ENCODE results near the gene KRTAP6-1. TPM values are rescaled to one million over a fixed set of nuclear protein-coding genes. Genes with fewer than 3 reads are reported as not detected.

Gene KRTAP6-1
- total and polyA plus RNA-seq, 10 of the 15 experiments (the other 5 are each of a cell fraction or from before 2014, with no cell fraction given): 0.16 TPM; not detected in 9

GRCh38 chr21:30563630-30564029, 50.1 kb downstream of the KRTAP6-1 start (continued):
- TF ChIP-seq, protein P1, sequence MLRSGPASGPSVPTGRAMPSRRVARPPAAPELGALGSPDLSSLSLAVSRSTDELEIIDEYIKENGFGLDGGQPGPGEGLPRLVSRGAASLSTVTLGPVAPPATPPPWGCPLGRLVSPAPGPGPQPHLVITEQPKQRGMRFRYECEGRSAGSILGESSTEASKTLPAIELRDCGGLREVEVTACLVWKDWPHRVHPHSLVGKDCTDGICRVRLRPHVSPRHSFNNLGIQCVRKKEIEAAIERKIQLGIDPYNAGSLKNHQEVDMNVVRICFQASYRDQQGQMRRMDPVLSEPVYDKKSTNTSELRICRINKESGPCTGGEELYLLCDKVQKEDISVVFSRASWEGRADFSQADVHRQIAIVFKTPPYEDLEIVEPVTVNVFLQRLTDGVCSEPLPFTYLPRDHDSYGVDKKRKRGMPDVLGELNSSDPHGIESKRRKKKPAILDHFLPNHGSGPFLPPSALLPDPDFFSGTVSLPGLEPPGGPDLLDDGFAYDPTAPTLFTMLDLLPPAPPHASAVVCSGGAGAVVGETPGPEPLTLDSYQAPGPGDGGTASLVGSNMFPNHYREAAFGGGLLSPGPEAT (IDR thresholded peaks at IDR 0.05; ENCODE audit: low read depth): no peak
- TF ChIP-seq IRF4 (IDR thresholded peaks at IDR 0.05; ENCODE audit: low read depth, low read length): no peak

Small RNA genes lying within 50 kb of the gene (small RNA-seq; reads per million reads assigned to genes)
- gene KRTAP20-1 (not detected), gene KRTAP20-3 (not detected), gene KRTAP20-4 (not detected), gene KRTAP22-1 (not detected), gene KRTAP22-2 (not detected)

Other genes starting within 250 kb of the KRTAP6-1 start
Only the 7 nearest of the 25 such genes appear.
- not detected in 2 replicates for gene KRTAP22-2, start 23.5 kb downstream of the KRTAP6-1 start, total RNA-seq (2014; rRNA removed)
- not detected in 2 replicates for gene KRTAP22-2, start 23.5 kb downstream of the KRTAP6-1 start, total RNA-seq (2014; rRNA removed; fragmentation: Illumina TruSeq; extraction: Trizol)
- not detected in 2 replicates for gene KRTAP22-2, start 23.5 kb downstream of the KRTAP6-1 start, total RNA-seq (2021)
- gene KRTAP22-2, start 23.5 kb downstream of the KRTAP6-1 start, polyA plus RNA-seq (2011; rRNA removed): not detected in 2 replicates
- gene KRTAP22-2, start 23.5 kb downstream of the KRTAP6-1 start, polyA plus RNA-seq (2014; fragmentation: Illumina TruSeq; extraction: Trizol): not detected in 2 replicates
- gene KRTAP22-2, start 23.5 kb downstream of the KRTAP6-1 start, polyA plus RNA-seq (2014; fragmentation: Nextera tagmentation; extraction: Ambion mirVana): not detected
- not detected in 2 replicates for gene KRTAP22-2, start 23.5 kb downstream of the KRTAP6-1 start, polyA plus RNA-seq (2014; rRNA removed)
- not detected for gene KRTAP22-2, start 23.5 kb downstream of the KRTAP6-1 start, polyA plus RNA-seq (2016; fragmentation: Nextera tagmentation; extraction: Ambion mirVana)
- gene KRTAP6-3, start 21.5 kb downstream of the KRTAP6-1 start, total RNA-seq (2014; rRNA removed): not detected in 2 replicates
- gene KRTAP6-3, start 21.5 kb downstream of the KRTAP6-1 start, total RNA-seq (2014; rRNA removed; fragmentation: Illumina TruSeq; extraction: Trizol): not detected in 2 replicates
- gene KRTAP6-3, start 21.5 kb downstream of the KRTAP6-1 start, total RNA-seq (2021): not detected in 2 replicates
- gene KRTAP6-3, start 21.5 kb downstream of the KRTAP6-1 start, polyA plus RNA-seq (2011; rRNA removed): not detected in 2 replicates
- gene KRTAP6-3, start 21.5 kb downstream of the KRTAP6-1 start, polyA plus RNA-seq (2014; fragmentation: Illumina TruSeq; extraction: Trizol): not detected in 2 replicates
- gene KRTAP6-3, start 21.5 kb downstream of the KRTAP6-1 start, polyA plus RNA-seq (2014; fragmentation: Nextera tagmentation; extraction: Ambion mirVana): not detected
- not detected in 2 replicates for gene KRTAP6-3, start 21.5 kb downstream of the KRTAP6-1 start, polyA plus RNA-seq (2014; rRNA removed)
- not detected for gene KRTAP6-3, start 21.5 kb downstream of the KRTAP6-1 start, polyA plus RNA-seq (2016; fragmentation: Nextera tagmentation; extraction: Ambion mirVana)
- not detected in 2 replicates for gene KRTAP6-2, start 15.0 kb downstream of the KRTAP6-1 start, total RNA-seq (2014; rRNA removed)
- not detected in 2 replicates for gene KRTAP6-2, start 15.0 kb downstream of the KRTAP6-1 start, total RNA-seq (2014; rRNA removed; fragmentation: Illumina TruSeq; extraction: Trizol)
- not detected in 2 replicates for gene KRTAP6-2, start 15.0 kb downstream of the KRTAP6-1 start, total RNA-seq (2021)
- gene KRTAP6-2, start 15.0 kb downstream of the KRTAP6-1 start, polyA plus RNA-seq (2011; rRNA removed): not detected in 2 replicates
- gene KRTAP6-2, start 15.0 kb downstream of the KRTAP6-1 start, polyA plus RNA-seq (2014; fragmentation: Illumina TruSeq; extraction: Trizol): not detected in 2 replicates
- gene KRTAP6-2, start 15.0 kb downstream of the KRTAP6-1 start, polyA plus RNA-seq (2014; fragmentation: Nextera tagmentation; extraction: Ambion mirVana): not detected
- not detected in 2 replicates for gene KRTAP6-2, start 15.0 kb downstream of the KRTAP6-1 start, polyA plus RNA-seq (2014; rRNA removed)
- not detected for gene KRTAP6-2, start 15.0 kb downstream of the KRTAP6-1 start, polyA plus RNA-seq (2016; fragmentation: Nextera tagmentation; extraction: Ambion mirVana)
- not detected in 2 replicates for gene KRTAP22-1, start 12.8 kb downstream of the KRTAP6-1 start, total RNA-seq (2014; rRNA removed)
- gene KRTAP22-1, start 12.8 kb downstream of the KRTAP6-1 start, total RNA-seq (2014; rRNA removed; fragmentation: Illumina TruSeq; extraction: Trizol): not detected in 2 replicates
- not detected in 2 replicates for gene KRTAP22-1, start 12.8 kb downstream of the KRTAP6-1 start, total RNA-seq (2021)
- not detected in 2 replicates for gene KRTAP22-1, start 12.8 kb downstream of the KRTAP6-1 start, polyA plus RNA-seq (2011; rRNA removed)
- not detected in 2 replicates for gene KRTAP22-1, start 12.8 kb downstream of the KRTAP6-1 start, polyA plus RNA-seq (2014; fragmentation: Illumina TruSeq; extraction: Trizol)
- not detected for gene KRTAP22-1, start 12.8 kb downstream of the KRTAP6-1 start, polyA plus RNA-seq (2014; fragmentation: Nextera tagmentation; extraction: Ambion mirVana)
- gene KRTAP22-1, start 12.8 kb downstream of the KRTAP6-1 start, polyA plus RNA-seq (2014; rRNA removed): not detected in 2 replicates
- gene KRTAP22-1, start 12.8 kb downstream of the KRTAP6-1 start, polyA plus RNA-seq (2016; fragmentation: Nextera tagmentation; extraction: Ambion mirVana): not detected
- not detected in 2 replicates for gene KRTAP20-1, start 2.5 kb upstream of the KRTAP6-1 start, total RNA-seq (2014; rRNA removed)
- gene KRTAP20-1, start 2.5 kb upstream of the KRTAP6-1 start, total RNA-seq (2014; rRNA removed; fragmentation: Illumina TruSeq; extraction: Trizol): not detected in 2 replicates
- gene KRTAP20-1, start 2.5 kb upstream of the KRTAP6-1 start, total RNA-seq (2021): not detected in 2 replicates
- not detected in 2 replicates for gene KRTAP20-1, start 2.5 kb upstream of the KRTAP6-1 start, polyA plus RNA-seq (2011; rRNA removed)
- not detected in 2 replicates for gene KRTAP20-1, start 2.5 kb upstream of the KRTAP6-1 start, polyA plus RNA-seq (2014; fragmentation: Illumina TruSeq; extraction: Trizol)
- gene KRTAP20-1, start 2.5 kb upstream of the KRTAP6-1 start, polyA plus RNA-seq (2014; fragmentation: Nextera tagmentation; extraction: Ambion mirVana): not detected
- gene KRTAP20-1, start 2.5 kb upstream of the KRTAP6-1 start, polyA plus RNA-seq (2014; rRNA removed): not detected in 2 replicates
- not detected for gene KRTAP20-1, start 2.5 kb upstream of the KRTAP6-1 start, polyA plus RNA-seq (2016; fragmentation: Nextera tagmentation; extraction: Ambion mirVana)
- gene KRTAP20-4, start 6.7 kb upstream of the KRTAP6-1 start, total RNA-seq (2014; rRNA removed): not detected in 2 replicates
- gene KRTAP20-4, start 6.7 kb upstream of the KRTAP6-1 start, total RNA-seq (2014; rRNA removed; fragmentation: Illumina TruSeq; extraction: Trizol): not detected in 2 replicates
- not detected in 2 replicates for gene KRTAP20-4, start 6.7 kb upstream of the KRTAP6-1 start, total RNA-seq (2021)
- gene KRTAP20-4, start 6.7 kb upstream of the KRTAP6-1 start, polyA plus RNA-seq (2011; rRNA removed): not detected in 2 replicates
- gene KRTAP20-4, start 6.7 kb upstream of the KRTAP6-1 start, polyA plus RNA-seq (2014; fragmentation: Illumina TruSeq; extraction: Trizol): not detected in 2 replicates
- not detected for gene KRTAP20-4, start 6.7 kb upstream of the KRTAP6-1 start, polyA plus RNA-seq (2014; fragmentation: Nextera tagmentation; extraction: Ambion mirVana)
- not detected in 2 replicates for gene KRTAP20-4, start 6.7 kb upstream of the KRTAP6-1 start, polyA plus RNA-seq (2014; rRNA removed)
- gene KRTAP20-4, start 6.7 kb upstream of the KRTAP6-1 start, polyA plus RNA-seq (2016; fragmentation: Nextera tagmentation; extraction: Ambion mirVana): not detected
- gene KRTAP20-2, start 21.3 kb upstream of the KRTAP6-1 start, total RNA-seq (2014; rRNA removed): not detected in 2 replicates
- not detected in 2 replicates for gene KRTAP20-2, start 21.3 kb upstream of the KRTAP6-1 start, total RNA-seq (2014; rRNA removed; fragmentation: Illumina TruSeq; extraction: Trizol)
- gene KRTAP20-2, start 21.3 kb upstream of the KRTAP6-1 start, total RNA-seq (2021): not detected in 2 replicates
- not detected in 2 replicates for gene KRTAP20-2, start 21.3 kb upstream of the KRTAP6-1 start, polyA plus RNA-seq (2011; rRNA removed)
- gene KRTAP20-2, start 21.3 kb upstream of the KRTAP6-1 start, polyA plus RNA-seq (2014; fragmentation: Illumina TruSeq; extraction: Trizol): not detected in 2 replicates
- not detected for gene KRTAP20-2, start 21.3 kb upstream of the KRTAP6-1 start, polyA plus RNA-seq (2014; fragmentation: Nextera tagmentation; extraction: Ambion mirVana)
- gene KRTAP20-2, start 21.3 kb upstream of the KRTAP6-1 start, polyA plus RNA-seq (2014; rRNA removed): not detected in 2 replicates
- not detected for gene KRTAP20-2, start 21.3 kb upstream of the KRTAP6-1 start, polyA plus RNA-seq (2016; fragmentation: Nextera tagmentation; extraction: Ambion mirVana)

Measured in GM12878 (cell line).